IMR-90 (cell line): ENCODE data around the gene SLC25A28.

ENCODE experiments used
- BHLHE40 ChIP-seq: fragments of 150-350 bp; IDR thresholded peaks from 2 replicates; pipeline ENCODE4 v1.6.1; 2016; ENCODE audit warnings: mild to moderate bottlenecking, low read depth, low read length
- CEBPB ChIP-seq: IDR thresholded peaks from 2 replicates; pipeline ENCODE4 v1.6.1; 2012; ENCODE audit warnings: low read depth, low read length, improper control_type of control experiment
- CHD1 ChIP-seq: IDR thresholded peaks from 2 replicates; pipeline ENCODE4 v1.6.1; 2012; ENCODE audit warnings: low read depth, low read length, improper control_type of control experiment
- MAFK ChIP-seq: IDR thresholded peaks from 2 replicates; pipeline ENCODE4 v1.6.1; 2012; ENCODE audit warnings: low read depth, low read length, improper control_type of control experiment
- MXI1 ChIP-seq: IDR thresholded peaks from 2 replicates; pipeline ENCODE4 v1.6.1; 2012; ENCODE audit warnings: low read depth, mild to moderate bottlenecking, low read length, moderate library complexity, borderline replicate concordance
- POLR2A ChIP-seq: IDR thresholded peaks from 2 replicates; pipeline ENCODE4 v1.6.1; 2012; ENCODE audit warnings: mild to moderate bottlenecking, low read depth, low read length
- RAD21 ChIP-seq: IDR thresholded peaks from 2 replicates; pipeline ENCODE4 v1.6.1; 2012; ENCODE audit warnings: low read length, improper control_type of control experiment
- RFX5 ChIP-seq: IDR thresholded peaks from 2 replicates; pipeline ENCODE4 v1.8.0; 2012; ENCODE audit warnings: low read depth, mild to moderate bottlenecking, low read length, moderate library complexity
- USF2 ChIP-seq: fragments of 150-350 bp; IDR thresholded peaks from 2 replicates; pipeline ENCODE4 v1.6.1; 2017; ENCODE audit warnings: mild to moderate bottlenecking, antibody characterized with exemption, low read length, low read depth
- TF ChIP-seq, protein P1 (sequence below): conservative IDR thresholded peaks from 2 replicates; pipeline ENCODE4 v1.5.1; 2012; ENCODE audit warnings: mild to moderate bottlenecking, low read depth, low read length, improper control_type of control experiment
- TF ChIP-seq, protein P2 (sequence below): fragments of 150-350 bp; IDR thresholded peaks from 2 replicates; pipeline ENCODE4 v1.6.1; 2016; ENCODE audit warnings: low read depth, mild to moderate bottlenecking, low read length, moderate library complexity, borderline replicate concordance

GRCh38 chr10:99571816-99572215 lies 48.4 kb downstream of the SLC25A28 start:
- TF ChIP-seq, protein P1, sequence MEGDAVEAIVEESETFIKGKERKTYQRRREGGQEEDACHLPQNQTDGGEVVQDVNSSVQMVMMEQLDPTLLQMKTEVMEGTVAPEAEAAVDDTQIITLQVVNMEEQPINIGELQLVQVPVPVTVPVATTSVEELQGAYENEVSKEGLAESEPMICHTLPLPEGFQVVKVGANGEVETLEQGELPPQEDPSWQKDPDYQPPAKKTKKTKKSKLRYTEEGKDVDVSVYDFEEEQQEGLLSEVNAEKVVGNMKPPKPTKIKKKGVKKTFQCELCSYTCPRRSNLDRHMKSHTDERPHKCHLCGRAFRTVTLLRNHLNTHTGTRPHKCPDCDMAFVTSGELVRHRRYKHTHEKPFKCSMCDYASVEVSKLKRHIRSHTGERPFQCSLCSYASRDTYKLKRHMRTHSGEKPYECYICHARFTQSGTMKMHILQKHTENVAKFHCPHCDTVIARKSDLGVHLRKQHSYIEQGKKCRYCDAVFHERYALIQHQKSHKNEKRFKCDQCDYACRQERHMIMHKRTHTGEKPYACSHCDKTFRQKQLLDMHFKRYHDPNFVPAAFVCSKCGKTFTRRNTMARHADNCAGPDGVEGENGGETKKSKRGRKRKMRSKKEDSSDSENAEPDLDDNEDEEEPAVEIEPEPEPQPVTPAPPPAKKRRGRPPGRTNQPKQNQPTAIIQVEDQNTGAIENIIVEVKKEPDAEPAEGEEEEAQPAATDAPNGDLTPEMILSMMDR = no peak
- TF ChIP-seq MXI1 (no peak), CEBPB (no peak), POLR2A (no peak), MAFK (no peak), BHLHE40 (no peak), RAD21 (no peak), RFX5 (no peak), CHD1 (no peak), USF2 (no peak)
- TF ChIP-seq, protein P2, sequence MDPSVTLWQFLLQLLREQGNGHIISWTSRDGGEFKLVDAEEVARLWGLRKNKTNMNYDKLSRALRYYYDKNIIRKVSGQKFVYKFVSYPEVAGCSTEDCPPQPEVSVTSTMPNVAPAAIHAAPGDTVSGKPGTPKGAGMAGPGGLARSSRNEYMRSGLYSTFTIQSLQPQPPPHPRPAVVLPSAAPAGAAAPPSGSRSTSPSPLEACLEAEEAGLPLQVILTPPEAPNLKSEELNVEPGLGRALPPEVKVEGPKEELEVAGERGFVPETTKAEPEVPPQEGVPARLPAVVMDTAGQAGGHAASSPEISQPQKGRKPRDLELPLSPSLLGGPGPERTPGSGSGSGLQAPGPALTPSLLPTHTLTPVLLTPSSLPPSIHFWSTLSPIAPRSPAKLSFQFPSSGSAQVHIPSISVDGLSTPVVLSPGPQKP = no peak
